OCI-LY7 (cell line): ENCODE results near the gene NLGN4X. TPM values are rescaled to one million over a fixed set of nuclear protein-coding genes. Genes with fewer than 3 reads are reported as not detected.

Source experiments
- BruUV-seq: library from RNA; stranded (reverse); fragments of 400-500 nt; replicated peaks from 2 replicates; lab custom pipeline; 2021; lab: Mats Ljungman, UMichigan
- CTCF ChIA-PET: fragments of 300-600 bp; sonication (Branson Sonifier 250); formaldehyde crosslinking; loops from one replicate; lab custom pipeline; 2022; ENCODE audit warnings: antibody characterized with exemption; ENCODE audit not compliant: unreplicated experiment; lab: Charles Lee
- POLR2A ChIA-PET: fragments of 300-600 bp; sonication (Branson Sonifier 250); formaldehyde crosslinking; loops from one replicate; lab custom pipeline; 2022; ENCODE audit warnings: antibody characterized with exemption; lab: Charles Lee
- DNase-seq: peaks from one replicate; pipeline ENCODE4 v3.0.0-alpha.2; 2015; ENCODE audit warnings: low spot score
- H2AFZ ChIP-seq: fragments of 200-600 bp; sonication (generic), shearing (Covaris generic); 2 replicates; pipeline ENCODE4 v1.6.1; 2014; ENCODE audit warnings: mild to moderate bottlenecking, antibody characterized with exemption, low read length, moderate library complexity
- H3K27ac ChIP-seq: fragments of 200-600 bp; sonication (generic); 2 replicates; pipeline ENCODE4 v1.5.1; 2014; ENCODE audit warnings: mixed run types, low read depth, mild to moderate bottlenecking, moderate library complexity, low read length, inconsistent platforms; ENCODE audit not compliant: poor library complexity, severe bottlenecking
- H3K36me3 ChIP-seq: fragments of 200-600 bp; sonication (generic); 2 replicates; pipeline ENCODE4 v1.6.1; 2014; ENCODE audit warnings: mild to moderate bottlenecking, antibody characterized with exemption, low read length, moderate library complexity, mixed read lengths; ENCODE audit not compliant: insufficient read depth
- H3K4me1 ChIP-seq: fragments of 200-600 bp; sonication (generic); 2 replicates; pipeline ENCODE4 v1.5.1; 2014; ENCODE audit warnings: mild to moderate bottlenecking, low read length; ENCODE audit not compliant: insufficient read depth, poor library complexity, severe bottlenecking
- H3K4me2 ChIP-seq: fragments of 200-600 bp; sonication (generic); 2 replicates; pipeline ENCODE4 v1.6.1; 2014; ENCODE audit warnings: mild to moderate bottlenecking, low read length
- H3K4me3 ChIP-seq: fragments of 200-600 bp; sonication (generic); 2 replicates; pipeline ENCODE4 v1.5.1; 2014; ENCODE audit warnings: mild to moderate bottlenecking, low read depth, low read length; ENCODE audit not compliant: poor library complexity, severe bottlenecking
- H3K79me2 ChIP-seq: fragments of 200-600 bp; sonication (generic); 2 replicates; pipeline ENCODE4 v1.6.1; 2016; ENCODE audit warnings: low read depth, mild to moderate bottlenecking, low read length, moderate library complexity, mixed read lengths; ENCODE audit not compliant: insufficient read depth
- H3K9me2 ChIP-seq: fragments of 200-600 bp; sonication (generic); 2 replicates; pipeline ENCODE4 v1.6.1; 2016; ENCODE audit warnings: mild to moderate bottlenecking, low read length, mixed read lengths; ENCODE audit not compliant: insufficient read depth
- H3K9me3 ChIP-seq: fragments of 200-600 bp; sonication (generic); 2 replicates; pipeline ENCODE4 v1.6.1; 2014; ENCODE audit warnings: mild to moderate bottlenecking, mixed run types, low read length, mixed read lengths
- H4K20me1 ChIP-seq: fragments of 200-600 bp; sonication (generic); 2 replicates; pipeline ENCODE4 v1.6.1; 2014; ENCODE audit warnings: mild to moderate bottlenecking, antibody characterized with exemption, low read length, moderate library complexity, mixed read lengths; ENCODE audit not compliant: insufficient read depth
- EZH2phosphoT487 ChIP-seq: fragments of 200-600 bp; sonication (generic); IDR thresholded peaks from 2 replicates; pipeline ENCODE4 v1.6.1; 2018; ENCODE audit warnings: low read depth, borderline replicate concordance, mild to moderate bottlenecking, mixed run types, antibody characterized with exemption, low read length, moderate library complexity, mixed read lengths
- intact Hi-C: fragments of 100-400 bp; cut with micrococcal nuclease; formaldehyde crosslinking; loops from one replicate; pipeline ENCODE4 v1.10.0; 2022; ENCODE audit not compliant: unreplicated experiment
- total RNA-seq, 2 experiments: library from RNA; depleted of rRNA in 1 of 2; stranded (reverse); fragments of >200 nt in 1 of 2; shearing (Covaris generic) in 1 of 2; gene quantifications; 2 replicates each; pipeline ENCODE4 v1.2.3, GENCODE V29; 2014 to 2022
- TF ChIP-seq, protein P1 (sequence below): fragments of 200-600 bp; sonication (generic); conservative IDR thresholded peaks from 2 replicates; pipeline ENCODE4 v1.5.1; 2014; ENCODE audit warnings: mild to moderate bottlenecking, antibody characterized with exemption, low read length, moderate library complexity, mixed read lengths

NLGN4X gene
- total RNA-seq, 2 experiments from 2014 or later = 0.55 TPM; not detected in 1

DNA sequence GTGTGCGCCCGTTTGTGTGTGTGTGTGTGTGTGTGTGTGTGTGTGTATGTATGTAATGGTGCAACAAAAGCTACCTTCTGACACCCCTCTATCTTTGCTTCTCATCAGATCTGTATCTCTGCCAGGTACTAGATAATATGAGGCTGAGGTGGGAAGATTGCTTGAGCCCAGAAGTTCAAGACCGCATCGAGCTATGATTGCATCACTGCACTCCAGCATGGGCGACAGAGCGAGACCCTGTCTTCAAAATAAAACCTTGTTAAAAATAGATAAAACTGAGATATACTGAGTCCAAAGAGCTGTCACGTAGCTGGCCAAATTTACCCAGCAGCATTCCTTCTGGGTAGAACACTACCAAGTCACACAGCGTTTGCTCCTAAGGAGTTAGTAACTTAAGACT is 18.4 kb downstream of the NLGN4X start:
- TF ChIP-seq, protein P1, sequence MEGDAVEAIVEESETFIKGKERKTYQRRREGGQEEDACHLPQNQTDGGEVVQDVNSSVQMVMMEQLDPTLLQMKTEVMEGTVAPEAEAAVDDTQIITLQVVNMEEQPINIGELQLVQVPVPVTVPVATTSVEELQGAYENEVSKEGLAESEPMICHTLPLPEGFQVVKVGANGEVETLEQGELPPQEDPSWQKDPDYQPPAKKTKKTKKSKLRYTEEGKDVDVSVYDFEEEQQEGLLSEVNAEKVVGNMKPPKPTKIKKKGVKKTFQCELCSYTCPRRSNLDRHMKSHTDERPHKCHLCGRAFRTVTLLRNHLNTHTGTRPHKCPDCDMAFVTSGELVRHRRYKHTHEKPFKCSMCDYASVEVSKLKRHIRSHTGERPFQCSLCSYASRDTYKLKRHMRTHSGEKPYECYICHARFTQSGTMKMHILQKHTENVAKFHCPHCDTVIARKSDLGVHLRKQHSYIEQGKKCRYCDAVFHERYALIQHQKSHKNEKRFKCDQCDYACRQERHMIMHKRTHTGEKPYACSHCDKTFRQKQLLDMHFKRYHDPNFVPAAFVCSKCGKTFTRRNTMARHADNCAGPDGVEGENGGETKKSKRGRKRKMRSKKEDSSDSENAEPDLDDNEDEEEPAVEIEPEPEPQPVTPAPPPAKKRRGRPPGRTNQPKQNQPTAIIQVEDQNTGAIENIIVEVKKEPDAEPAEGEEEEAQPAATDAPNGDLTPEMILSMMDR = no peak
- TF ChIP-seq EZH2phosphoT487 = no peak
- no peak for DNase-seq
- intact Hi-C loops = no loop called here
- Histone ChIP-seq H3K27ac (no peak overlapping the region), H3K9me2 (no peaks in the 10 kb centered on the region), H2AFZ (no peak overlapping the region), H3K4me1 (no peaks in the 10 kb centered on the region), H3K79me2 (no peaks in the 10 kb centered on the region), H3K36me3 (no peaks in the 10 kb centered on the region), H3K9me3 (no peaks in the 10 kb centered on the region), H3K4me3 (no peak overlapping the region), H4K20me1 (no peaks in the 10 kb centered on the region), H3K4me2 (no peak overlapping the region)
- no TSS peak for BruUV-seq
- POLR2A ChIA-PET = no interaction called here
- CTCF ChIA-PET = no interaction called here

DNA sequence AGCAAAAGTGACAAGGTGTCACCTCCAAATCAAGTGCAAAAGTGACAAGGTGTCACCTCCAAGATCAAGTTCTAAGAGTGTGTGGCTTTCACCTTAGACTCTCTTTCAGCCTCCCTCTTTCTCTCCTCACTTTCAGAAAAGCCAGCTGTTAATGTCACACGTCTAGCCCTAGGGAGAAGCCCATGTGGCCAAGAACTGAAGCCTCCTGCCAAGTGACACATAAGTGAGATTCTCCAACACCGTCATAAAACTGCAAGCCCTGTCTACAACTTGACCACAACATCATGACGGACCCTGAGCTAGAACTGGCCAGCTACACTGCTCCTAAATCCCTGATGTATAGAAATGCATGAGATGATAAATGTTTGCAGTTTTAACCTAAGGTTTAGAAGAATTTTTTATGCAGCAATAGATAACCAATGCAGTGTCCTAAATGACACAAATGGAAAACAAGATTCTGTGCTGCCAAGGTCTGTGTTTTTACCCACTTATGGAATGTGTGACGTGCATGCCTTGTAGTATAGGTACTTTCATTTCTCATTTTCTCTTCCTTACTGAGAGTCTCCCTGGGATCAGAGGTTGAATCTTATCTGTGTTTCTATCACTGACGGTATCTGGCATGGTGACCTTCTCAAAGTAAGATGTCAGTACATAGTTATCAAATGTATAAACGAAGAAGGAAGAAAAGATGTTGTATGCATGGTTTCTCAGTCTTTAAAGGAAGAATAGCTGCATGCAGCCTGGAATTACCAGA is 25.0 kb downstream of the NLGN4X start:
- Histone ChIP-seq H3K27ac (no peak overlapping the region), H3K4me2 (no peak overlapping the region), H3K9me2 (no peaks in the 10 kb centered on the region), H3K4me1 (no peaks in the 10 kb centered on the region), H2AFZ (no peak overlapping the region), H3K79me2 (no peaks in the 10 kb centered on the region), H3K9me3 (no peaks in the 10 kb centered on the region), H3K36me3 (no peaks in the 10 kb centered on the region), H4K20me1 (no peaks in the 10 kb centered on the region), H3K4me3 (no peak overlapping the region)
- ChIA-PET POLR2A (no interaction called here), CTCF (no interaction called here)
- BruUV-seq = no TSS peak
- TF ChIP-seq EZH2phosphoT487 = no peak
- TF ChIP-seq, protein P1 = no peak
- no peak for DNase-seq
- intact Hi-C loops = no loop called here

DNA sequence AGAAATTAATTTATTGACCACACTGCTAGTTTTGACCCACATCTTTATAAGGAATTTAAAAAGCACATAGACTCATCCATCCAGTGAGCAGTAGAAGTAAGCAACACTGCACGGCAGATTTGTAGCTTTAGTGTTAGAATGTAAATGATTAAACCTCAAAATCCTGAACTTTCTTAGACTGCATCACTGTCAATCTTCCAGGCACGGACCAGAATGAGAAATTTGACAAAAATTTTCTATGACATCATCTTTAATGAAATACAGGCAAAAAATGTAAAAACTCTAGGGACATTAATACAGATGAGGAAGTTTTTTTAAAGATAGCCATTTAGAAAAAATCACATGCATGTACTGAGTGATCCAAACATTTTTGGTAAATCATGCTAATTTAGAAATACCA is 29.2 kb downstream of the NLGN4X start:
- Histone ChIP-seq H2AFZ (no peak overlapping the region), H3K9me3 (no peaks in the 10 kb centered on the region), H3K79me2 (no peaks in the 10 kb centered on the region), H4K20me1 (no peaks in the 10 kb centered on the region), H3K9me2 (no peaks in the 10 kb centered on the region), H3K4me1 (no peaks in the 10 kb centered on the region), H3K36me3 (no peaks in the 10 kb centered on the region), H3K4me2 (no peak overlapping the region), H3K4me3 (no peak overlapping the region), H3K27ac (no peak overlapping the region)
- ChIA-PET POLR2A (no interaction called here), CTCF (no interaction called here)
- TF ChIP-seq EZH2phosphoT487 = no peak
- TF ChIP-seq, protein P1 = no peak
- no TSS peak for BruUV-seq
- DNase-seq = no peak
- intact Hi-C loops = no loop called here
